C4-2B (cell line): ENCODE results near the gene CACNA1H.

ENCODE experiments used
- H3K27ac ChIP-seq: fragments of 450-650 bp; 2 replicates; pipeline ENCODE4 v1.5.1; 2017
- ZFX ChIP-seq: fragments of 450-650 bp; IDR thresholded peaks from 2 replicates; pipeline ENCODE4 v1.6.1; 2017
- TF ChIP-seq, protein P1 (sequence below): fragments of 450-650 bp; conservative IDR thresholded peaks from 2 replicates; pipeline ENCODE4 v1.5.1; 2017; ENCODE audit warnings: mild to moderate bottlenecking

The CACNA1H gene

DNA sequence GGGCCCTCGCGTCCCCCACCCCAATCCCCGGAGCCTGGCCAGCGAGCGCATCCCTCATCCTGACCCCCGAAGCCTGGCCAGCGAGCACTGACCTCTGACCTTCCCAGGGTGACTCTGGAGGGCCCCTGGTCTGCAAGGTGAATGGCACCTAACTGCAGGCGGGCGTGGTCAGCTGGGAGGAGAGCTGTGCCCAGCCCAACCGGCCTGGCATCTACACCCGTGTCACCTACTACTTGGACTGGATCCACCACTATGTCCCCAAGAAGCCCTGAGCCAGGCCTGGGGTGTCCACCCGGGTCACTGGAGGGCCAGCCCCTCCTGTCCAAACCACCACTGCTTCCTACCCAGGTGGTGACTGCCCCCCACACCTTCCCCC is 105.3 kb downstream of the CACNA1H start:
- H3K27ac ChIP-seq, result no peak overlapping the region
- TF ChIP-seq, protein P1, sequence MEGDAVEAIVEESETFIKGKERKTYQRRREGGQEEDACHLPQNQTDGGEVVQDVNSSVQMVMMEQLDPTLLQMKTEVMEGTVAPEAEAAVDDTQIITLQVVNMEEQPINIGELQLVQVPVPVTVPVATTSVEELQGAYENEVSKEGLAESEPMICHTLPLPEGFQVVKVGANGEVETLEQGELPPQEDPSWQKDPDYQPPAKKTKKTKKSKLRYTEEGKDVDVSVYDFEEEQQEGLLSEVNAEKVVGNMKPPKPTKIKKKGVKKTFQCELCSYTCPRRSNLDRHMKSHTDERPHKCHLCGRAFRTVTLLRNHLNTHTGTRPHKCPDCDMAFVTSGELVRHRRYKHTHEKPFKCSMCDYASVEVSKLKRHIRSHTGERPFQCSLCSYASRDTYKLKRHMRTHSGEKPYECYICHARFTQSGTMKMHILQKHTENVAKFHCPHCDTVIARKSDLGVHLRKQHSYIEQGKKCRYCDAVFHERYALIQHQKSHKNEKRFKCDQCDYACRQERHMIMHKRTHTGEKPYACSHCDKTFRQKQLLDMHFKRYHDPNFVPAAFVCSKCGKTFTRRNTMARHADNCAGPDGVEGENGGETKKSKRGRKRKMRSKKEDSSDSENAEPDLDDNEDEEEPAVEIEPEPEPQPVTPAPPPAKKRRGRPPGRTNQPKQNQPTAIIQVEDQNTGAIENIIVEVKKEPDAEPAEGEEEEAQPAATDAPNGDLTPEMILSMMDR, result no peak
- no peak for TF ChIP-seq ZFX

GRCh38 chr16:1258906-1259759 is 106.2 kb downstream of the CACNA1H start:
- no peak for TF ChIP-seq ZFX
- TF ChIP-seq, protein P1, result no peak

GRCh38 chr16:1259760-1260068 is 106.8 kb downstream of the CACNA1H start:
- no peak overlapping the region for H3K27ac ChIP-seq
- TF ChIP-seq, protein P1, result no peak
- TF ChIP-seq ZFX, result no peak

More at GRCh38 chr16:1258906-1259759, 106.2 kb downstream of the CACNA1H start:
- no peak overlapping the region for H3K27ac ChIP-seq

- no peak for TF ChIP-seq ZFX
- TF ChIP-seq, protein P1, result no peak
- H3K27ac ChIP-seq, result no peak overlapping the region
These were observed 107.3 kb downstream of the CACNA1H start for GRCh38 chr16:1260101-1260680.

- H3K27ac ChIP-seq, result no peak overlapping the region
- TF ChIP-seq, protein P1, result no peak
- no peak for TF ChIP-seq ZFX
These were observed 108.4 kb downstream of the CACNA1H start for GRCh38 chr16:1261131-1261892.

DNA sequence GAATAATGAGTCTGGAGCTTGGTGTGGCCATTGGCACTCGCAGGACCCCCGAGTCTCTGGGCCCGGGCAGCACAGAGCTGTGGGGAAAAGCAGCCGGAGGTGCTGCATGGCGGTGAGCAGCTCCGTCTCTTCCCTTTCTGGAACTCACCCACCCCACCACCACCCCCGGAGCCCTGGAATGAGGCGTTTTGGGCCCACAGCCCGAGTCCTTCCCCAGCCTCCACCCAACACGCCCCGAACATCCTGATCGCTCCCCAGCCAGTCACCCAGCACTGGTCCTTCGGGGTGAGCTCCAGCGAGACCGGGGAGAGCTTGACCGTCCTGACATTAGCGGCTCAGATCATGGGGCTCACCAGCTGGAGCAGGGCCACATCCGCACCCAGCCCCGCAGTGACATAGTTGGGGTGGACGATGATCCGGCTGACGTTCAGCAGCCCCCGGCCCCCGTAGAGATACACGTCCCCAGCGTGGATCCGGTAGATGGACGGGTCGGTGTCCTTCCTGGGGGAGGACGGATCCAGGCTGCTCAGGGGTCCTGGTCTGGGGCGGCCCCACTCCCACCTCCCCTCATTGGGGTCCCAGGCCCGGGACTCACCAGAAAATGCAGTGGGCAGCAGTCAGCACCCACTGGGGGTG is 109.4 kb downstream of the CACNA1H start:
- H3K27ac ChIP-seq, result no peak overlapping the region
- TF ChIP-seq, protein P1, result no peak
- TF ChIP-seq ZFX, result no peak
